Upper lobe of left lung (tissue), 4 donors: Measurements from ENCODE around the gene SOCS1.

ENCODE experiments used
- EP300 ChIP-seq, 4 donors: sonication (generic); formaldehyde crosslinking; IDR thresholded peaks; one replicate each; pipeline ENCODE4 v1.5.1; 2017; ENCODE audit warnings: antibody characterized with exemption in 4 of 4, control low read depth in 2 of 4
- POLR2A ChIP-seq, 4 donors: fragments of 450-650 bp; IDR thresholded peaks; one replicate each; pipeline ENCODE4 v1.5.1; 2016 to 2017; ENCODE audit warnings: antibody characterized with exemption in 4 of 4, mild to moderate bottlenecking in 2 of 4
- POLR2AphosphoS5 ChIP-seq, 2 donors: sonication (generic); formaldehyde crosslinking; IDR thresholded peaks; one replicate each; pipeline ENCODE4 v1.5.1; 2017; ENCODE audit warnings: antibody characterized with exemption in 2 of 2
- TF ChIP-seq, protein P1 (sequence below), 6 experiments: fragments of 450-650 bp in 4 of 6; fragments of 200-600 bp in 2 of 6; sonication (generic) in 2 of 6; IDR thresholded peaks; one replicate each; pipeline ENCODE4 v1.5.1; 2016 to 2019; ENCODE audit warnings: antibody characterized with exemption in 6 of 6

DNA sequence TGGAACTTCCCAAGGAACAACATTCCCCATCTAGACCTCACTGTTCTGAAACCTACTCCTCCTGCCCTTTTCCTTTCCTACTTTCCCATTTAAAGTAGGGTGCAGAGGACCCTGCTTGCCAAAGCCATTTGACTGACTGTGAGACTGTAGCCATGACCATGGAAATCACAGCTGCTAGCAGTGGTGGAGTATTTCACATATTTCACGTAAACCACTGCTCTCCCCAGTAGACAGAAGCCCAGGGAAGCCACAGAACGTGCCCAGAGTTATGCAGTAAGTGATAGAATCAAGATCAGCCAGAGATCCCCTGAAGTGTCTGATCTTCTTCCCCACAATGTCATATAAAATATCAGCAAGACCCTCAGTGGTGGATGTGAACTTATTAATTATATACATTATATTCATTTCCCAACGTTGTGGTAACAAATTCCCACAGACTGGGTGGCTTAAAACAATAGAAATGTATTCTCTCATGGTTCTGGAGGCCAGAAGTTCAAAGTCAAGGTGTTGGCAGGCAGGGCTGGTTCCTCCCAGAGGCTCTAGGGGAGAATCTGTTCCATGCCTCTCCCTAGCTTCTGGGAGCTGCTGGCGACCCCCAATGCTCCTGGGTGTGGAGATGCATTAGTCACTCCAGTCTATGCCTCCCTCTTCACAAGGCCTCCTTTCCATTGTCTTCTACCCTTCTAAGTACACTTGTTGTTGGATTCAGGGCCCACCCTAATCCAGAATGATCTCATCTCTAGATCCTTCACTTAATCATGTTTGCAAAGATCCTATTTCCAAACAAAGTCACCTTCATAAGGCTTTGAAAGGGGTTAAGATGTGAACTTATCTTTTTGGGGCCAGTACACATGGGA, 45.9 kb upstream of the SOCS1 start:
- no peak for TF ChIP-seq POLR2AphosphoS5 (IDR thresholded peaks at IDR 0.05)
- TF ChIP-seq, protein P1, sequence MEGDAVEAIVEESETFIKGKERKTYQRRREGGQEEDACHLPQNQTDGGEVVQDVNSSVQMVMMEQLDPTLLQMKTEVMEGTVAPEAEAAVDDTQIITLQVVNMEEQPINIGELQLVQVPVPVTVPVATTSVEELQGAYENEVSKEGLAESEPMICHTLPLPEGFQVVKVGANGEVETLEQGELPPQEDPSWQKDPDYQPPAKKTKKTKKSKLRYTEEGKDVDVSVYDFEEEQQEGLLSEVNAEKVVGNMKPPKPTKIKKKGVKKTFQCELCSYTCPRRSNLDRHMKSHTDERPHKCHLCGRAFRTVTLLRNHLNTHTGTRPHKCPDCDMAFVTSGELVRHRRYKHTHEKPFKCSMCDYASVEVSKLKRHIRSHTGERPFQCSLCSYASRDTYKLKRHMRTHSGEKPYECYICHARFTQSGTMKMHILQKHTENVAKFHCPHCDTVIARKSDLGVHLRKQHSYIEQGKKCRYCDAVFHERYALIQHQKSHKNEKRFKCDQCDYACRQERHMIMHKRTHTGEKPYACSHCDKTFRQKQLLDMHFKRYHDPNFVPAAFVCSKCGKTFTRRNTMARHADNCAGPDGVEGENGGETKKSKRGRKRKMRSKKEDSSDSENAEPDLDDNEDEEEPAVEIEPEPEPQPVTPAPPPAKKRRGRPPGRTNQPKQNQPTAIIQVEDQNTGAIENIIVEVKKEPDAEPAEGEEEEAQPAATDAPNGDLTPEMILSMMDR (IDR thresholded peaks at IDR 0.05) = no peak
- no peak for TF ChIP-seq POLR2A (IDR thresholded peaks at IDR 0.05)
- no peak for TF ChIP-seq EP300 (IDR thresholded peaks at IDR 0.05)
